Cerebellar cortex (tissue), 1 donor: ENCODE results near the gene KCP.
A peak's percentile ranks its signal among the peaks of the same experiment; 100 is the strongest.

Experiments
- DNase-seq: peaks from one replicate; pipeline ENCODE4 v3.0.0-alpha.2; 2015; ENCODE audit warnings: low spot score

The KCP gene

DNA sequence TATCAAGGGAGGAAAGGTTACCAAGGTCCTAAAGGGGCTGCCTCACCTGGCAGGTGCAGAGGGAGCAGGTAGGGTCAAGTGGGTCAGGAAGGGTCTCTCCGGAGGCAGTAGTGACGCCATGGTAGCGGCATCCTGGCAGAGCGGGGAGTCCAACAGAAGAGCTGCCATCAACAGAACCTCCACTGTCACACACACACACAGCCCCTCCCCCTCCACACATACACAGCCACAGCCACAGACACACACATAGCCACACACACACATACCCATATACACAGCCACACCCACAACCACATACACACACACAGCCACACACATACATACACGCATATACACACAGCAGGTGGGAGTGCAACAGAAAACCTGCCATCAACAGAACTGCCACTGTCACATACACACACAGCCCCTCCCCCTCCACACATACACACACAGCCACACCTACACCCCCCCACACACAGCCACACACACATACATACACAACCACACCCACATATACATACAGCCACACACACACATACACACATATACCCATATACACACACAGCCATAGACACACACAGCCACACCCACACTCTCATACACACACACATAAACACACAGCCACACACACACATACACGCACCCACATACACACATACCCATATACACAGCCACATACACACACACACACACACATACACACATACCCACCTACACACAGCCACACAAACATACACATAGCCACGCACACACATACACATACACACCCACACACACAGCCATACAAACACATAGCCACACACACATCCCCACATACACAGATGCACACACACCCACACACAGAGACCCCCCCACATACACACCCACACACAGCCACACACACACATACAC is 23.1 kb downstream of the KCP start:
- DNase-seq = no peak

DNA sequence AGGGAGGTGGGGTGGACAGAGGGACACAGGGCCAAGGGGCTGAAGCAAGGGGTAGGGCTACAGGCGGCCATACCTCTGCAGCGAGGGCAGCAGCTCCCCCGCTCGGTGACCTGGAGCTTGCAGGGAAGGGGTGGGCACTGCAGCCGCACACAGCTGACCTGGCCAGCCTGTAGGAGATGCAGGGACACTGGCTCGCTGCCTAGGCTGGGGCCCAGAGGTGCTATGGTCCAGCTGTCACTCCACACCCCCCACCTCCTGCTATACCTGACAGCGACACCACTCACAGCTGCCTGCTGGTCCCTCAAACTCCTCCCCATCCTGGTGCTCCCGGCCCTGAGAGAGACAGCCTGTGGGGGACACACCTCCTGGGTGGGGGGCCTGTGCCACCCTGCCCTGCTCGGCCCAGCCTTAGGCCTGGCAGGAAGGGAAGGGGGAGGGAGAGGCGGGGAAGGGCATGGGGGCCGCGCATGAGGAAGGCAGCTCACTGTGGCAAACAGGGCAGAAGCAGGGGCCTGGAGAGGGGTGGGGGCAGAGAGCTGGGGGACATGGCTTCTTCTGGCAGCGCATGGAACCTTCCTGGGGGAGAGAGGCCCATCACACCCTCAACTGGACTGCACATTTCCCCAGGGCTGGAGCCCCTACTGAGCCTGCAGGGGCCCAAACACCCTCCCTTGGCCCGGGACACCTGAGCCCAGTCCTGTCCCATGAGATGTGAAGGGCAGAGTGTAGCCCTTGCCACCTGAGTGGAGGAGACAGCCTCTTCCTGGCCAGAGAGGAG is 23.9 kb downstream of the KCP start:
- DNase-seq = no peak

DNA sequence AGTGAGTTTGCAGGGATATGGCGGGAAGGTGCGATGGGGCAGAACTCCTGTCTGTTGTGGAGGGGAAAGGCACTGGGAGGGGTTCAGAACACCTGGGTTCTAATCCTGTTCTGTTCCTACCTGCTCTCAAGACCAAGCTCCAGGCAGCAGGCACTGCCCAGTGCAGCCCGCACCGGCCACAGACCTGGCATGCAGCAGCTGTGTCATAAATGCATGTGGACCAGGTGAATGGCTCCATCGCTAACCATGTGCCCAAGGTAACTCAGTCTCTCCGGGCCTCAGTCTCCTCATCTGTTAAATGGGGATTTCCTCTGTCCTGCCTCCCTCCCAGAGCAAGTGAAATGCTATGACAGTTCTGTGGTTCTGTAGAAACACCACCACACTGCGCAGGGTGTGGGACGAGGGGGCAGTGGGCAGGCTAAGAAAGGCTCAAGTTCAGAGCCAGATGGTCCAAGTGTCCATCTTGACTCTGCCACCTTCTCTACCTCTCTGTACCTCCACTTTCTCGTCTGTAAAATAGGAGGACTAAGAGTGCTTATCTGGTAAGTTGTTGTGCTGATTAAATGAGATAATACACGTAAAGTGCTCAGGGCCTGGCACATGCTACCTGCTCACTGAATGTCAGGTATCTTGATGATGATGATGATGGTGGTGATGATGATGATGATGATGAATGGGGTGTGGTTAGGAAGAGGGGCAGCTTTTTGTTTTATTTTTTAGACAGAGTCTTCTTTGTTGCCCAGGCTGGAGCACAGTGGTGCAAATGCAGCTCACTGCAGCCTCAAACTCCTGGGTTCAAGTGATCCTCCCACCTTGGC is 24.9 kb downstream of the KCP start:
- no peak for DNase-seq

DNA sequence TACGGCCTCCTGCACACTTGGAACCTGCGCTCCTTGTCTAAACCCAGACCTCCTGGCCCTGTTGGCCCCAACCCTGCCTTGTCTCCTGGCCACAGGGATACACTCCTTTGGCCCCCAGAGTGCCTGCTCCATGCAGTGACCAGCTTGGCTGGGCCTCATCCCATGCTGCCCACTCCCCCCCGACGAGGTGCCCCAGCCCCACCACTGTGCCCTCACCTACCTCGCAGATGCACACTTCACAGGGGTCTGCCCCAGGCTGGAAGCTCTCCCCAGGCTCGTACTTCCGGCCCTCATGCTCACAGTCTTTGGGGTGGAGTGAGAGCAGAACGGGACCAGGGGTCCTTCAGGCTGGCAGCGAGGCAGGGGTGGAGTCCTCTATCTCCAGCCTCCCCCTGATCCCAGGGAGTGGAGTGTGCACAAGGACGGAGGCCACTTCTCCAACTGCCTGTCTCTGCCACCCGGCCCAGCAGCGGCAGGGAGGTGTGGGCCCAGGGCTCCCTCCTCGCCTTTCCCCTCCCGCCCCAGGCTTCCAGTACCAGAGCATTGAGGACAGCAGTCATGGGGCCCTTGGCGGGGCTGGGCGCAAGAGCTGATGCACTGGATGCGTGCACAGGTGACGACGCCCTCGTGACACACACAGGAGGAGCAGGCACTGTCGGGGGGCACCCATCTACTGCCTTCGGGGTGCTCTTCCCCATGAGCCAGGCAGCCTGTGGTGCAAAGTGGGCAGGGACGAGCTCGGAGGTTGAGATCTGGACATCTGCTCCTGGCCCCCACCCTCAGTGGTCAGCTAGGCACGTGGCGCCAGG is 25.7 kb downstream of the KCP start:
- DNase-seq = no peak

DNA sequence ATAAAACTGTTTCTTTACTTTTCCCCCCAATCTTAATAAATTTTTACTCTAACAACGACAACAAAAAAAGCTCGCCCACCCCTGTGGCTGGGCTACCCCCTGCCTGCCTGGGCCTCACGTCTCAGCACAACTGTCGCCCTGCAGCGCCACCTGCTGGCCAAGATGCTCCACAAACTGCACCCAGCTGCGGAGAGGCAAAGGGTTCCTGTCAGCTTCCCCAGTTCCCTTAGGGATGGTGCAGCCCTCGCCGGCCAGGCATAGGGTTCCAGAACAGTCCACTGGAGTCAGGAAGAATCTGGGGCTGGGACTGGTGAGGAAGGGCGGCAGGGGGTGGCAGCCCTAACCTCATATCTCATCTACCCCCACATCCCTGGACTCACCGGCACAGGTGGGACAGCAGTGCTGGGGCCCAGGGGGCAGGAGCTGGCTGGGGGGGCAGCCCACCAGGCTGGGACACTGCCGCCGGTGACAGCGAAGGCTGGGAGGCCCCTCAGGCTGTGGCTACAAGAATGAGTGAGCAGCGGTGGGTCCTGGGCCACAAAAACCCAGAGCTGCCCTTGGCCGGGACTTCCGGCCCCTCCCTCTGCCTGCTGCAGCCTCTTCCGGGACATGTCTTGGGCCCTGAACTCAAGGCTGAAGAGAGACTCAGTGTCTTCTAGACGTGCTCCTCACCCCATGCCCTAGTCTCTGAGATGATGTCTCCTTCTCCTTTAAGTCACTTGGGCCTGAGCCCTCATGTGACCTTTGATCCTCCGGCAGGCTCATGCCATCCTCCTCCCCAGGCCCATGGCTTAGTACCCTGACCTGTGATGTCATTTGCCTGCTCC is 26.7 kb downstream of the KCP start:
- DNase-seq = peak; percentile 84

DNA sequence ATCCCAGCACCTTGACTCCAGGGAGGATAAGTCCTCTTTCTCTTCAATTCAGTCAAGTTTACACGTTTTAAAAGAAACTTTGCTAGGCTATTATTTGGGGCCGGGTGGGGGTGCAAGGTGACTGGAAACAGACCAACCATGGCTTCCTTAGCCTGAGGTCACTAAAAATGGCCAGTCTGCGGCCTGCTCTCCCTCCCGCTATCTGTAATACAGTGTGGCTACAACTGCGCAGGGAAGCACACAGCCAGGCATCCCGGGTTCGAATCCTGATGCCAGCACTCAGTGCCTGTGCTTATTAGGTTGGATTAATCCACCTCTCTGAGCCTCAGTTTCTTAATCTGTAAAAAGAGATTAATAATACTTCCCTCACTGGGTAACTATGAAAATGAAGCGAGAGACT is 28.4 kb downstream of the KCP start:
- no peak for DNase-seq

DNA sequence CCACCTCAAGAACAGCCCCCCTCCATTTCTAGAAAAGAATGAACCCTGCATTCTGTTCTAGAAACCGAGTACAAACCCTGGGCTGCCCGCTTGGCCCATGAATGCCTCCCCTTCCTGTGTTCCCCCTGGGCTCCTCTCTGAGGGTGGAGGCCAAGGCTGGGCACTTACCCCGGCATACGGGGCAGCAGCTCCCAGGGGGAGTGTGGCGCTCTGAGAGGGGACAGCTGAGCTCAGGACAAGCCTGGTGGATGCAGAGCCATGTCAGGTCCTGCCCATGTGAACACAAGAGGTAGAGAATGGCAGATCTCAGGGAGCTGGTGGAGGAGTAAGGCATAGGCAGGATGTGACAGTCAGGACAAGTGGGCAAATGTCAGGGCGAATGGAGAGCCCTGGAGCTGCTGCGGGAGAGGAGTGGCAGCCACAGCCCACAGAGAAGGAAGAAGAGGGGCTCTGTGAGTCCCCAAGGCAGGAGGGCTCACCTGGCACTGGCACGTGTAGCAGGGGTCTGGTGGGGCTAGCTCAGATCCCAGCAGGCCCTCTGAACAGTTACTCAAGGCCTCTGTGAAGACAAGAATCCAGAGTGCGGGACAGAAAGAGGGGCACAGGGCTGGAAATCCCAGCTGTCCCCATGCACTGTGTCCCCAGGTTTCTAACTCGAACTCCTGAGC is 28.9 kb downstream of the KCP start:
- no peak for DNase-seq

DNA sequence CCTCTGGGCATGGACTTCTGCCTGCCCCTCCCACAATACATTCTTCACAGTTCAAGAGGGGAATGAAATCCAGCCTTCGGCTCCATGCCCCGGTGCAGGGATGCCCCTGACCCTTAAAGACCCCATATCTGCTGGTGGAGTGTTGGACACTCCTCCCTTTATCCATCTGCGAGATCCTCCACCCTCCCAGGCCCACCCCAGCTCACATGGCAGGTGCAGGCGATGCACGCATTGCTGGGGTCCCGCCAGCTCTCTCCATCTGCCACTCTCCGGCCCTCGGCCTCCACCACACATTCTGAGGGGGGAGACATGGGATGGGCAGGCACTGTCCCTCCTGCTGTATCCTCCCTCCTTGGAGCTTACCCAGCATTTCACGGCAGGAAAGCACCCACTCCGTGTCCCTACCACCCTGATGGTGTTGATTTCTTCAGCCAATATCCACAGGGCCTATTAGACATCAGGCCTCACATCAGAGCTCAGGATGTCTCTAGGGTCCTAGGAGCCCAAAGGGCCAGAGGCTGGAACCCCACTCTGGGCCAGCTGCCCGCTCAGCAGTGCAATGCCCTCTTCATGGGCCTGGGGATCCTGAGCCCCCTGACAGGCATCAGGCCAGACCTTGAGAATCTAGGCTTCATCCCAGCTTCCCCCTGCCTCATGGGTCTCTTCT is 29.6 kb downstream of the KCP start:
- peak; percentile 90 for DNase-seq

DNA sequence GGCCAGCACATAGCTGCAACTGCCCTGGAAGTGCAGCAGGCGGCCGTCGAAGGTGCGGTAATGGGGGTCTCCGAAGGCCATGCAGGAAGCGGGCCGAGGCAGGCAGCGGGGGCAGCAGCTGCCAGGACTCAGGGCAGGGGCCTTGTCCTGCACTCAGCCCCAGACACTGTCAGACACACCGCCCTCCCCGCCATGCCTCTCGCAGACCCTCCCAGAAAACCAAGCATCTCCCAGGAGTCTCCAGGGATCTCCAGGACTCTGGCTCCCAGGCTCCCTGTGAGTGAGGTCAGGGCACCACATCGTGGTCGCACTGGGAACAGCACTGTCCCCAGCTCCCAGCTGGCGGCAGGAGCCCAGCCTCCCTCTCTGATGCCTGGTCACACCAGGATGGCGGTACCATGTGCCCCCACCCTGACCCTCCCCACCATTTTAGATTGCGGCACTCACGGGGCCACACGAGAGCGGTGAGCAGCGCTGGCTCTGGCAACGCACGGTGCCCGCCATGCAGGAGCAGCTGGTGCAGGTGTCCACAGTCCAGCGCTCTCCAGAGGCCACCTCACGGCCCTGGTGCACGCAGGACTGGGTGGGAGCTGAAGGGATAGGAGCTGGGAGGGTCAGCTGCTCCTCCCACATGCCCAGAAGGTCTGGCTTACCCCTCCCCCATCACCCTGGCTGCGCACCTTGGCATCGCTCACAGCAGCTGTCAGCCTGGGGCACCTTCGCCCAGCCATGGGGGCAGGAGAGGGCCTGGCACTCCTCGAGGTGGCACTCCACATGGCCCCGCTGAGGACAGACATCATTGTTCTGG is 30.4 kb downstream of the KCP start:
- DNase-seq = peak; percentile 83

DNA sequence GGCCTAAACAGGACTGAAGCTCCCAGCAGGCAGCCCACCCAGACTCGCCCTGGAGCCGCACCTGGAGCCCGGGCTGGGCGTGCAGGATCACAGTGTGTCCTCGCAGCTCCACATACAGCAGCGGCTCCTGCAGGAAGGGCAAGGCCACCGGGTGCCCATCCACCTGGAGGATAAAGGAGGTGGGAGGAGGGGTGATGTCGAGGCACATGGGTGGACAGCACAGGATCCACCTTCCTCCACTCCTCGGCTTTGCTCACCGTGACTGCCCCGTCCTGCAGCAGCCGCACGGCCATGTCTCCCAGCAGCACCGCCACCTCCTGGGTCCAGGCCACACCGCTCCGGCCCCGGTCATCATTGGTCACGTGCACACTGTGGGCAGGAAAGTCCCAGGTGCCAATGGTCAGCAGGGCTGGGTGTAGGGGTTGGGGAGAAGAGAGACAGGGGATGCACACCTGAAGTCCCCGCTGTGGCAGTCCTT is 31.0 kb downstream of the KCP start:
- peak; percentile 59 for DNase-seq

DNA sequence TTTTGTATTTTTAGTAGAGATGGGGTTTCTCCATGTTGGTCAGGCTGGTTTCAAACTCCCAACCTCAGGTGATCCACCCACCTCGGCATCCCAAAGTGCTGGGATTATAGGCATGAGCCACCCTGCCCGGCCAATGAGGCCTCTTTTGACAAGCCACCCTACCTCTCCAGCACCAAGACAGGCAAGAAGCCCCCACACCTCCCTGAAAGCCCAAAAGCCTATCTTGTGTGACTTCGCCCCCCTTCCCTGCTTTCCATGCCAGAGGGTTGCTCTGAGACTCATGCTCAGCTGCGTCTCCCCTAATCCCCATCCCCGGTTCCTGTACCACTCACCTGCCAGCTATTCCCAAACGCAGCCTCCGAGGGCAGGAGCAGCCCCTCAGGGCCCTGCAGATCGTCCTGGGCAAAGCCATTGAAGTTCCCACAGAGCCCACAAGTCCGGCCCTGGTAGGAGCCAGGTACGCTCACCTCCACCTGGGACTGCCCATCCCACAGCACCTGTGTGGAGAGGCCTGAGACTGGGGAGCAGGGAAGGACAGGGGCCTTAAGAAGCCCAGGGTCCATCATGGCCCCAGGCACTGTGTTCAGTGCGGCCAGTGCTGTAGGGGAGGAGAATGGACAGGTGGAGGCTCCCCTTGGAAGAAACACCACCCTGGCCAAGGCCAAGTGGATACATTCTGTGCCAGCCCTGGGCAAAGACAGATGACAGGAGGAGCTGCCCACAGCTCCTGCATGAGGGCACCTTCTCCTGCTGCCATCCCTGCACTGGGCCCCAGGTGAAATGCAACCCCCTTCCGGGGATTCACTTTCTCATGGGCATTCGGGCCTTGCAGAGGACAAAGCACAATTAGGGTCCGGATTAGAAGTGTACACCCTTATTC is 32.0 kb downstream of the KCP start:
- peak; percentile 92 for DNase-seq

DNA sequence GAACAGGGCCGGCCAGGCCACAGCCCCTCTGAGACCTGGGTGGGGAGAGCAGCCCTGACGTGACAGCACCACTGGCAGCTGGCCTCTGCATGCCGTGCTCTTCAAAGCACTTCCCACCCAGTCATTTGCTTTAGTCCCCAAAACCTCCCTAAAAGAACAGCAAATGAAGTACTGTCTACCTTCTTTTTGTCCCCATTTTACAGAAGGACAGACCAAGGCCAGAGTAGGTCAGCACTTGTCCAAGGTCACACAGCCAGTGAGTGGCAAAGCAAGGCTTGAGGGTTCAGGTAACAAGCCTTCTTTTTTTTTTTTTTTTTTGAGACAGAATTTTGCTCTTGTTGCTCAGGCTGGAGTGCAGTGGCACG is 32.8 kb downstream of the KCP start:
- no peak for DNase-seq

DNA sequence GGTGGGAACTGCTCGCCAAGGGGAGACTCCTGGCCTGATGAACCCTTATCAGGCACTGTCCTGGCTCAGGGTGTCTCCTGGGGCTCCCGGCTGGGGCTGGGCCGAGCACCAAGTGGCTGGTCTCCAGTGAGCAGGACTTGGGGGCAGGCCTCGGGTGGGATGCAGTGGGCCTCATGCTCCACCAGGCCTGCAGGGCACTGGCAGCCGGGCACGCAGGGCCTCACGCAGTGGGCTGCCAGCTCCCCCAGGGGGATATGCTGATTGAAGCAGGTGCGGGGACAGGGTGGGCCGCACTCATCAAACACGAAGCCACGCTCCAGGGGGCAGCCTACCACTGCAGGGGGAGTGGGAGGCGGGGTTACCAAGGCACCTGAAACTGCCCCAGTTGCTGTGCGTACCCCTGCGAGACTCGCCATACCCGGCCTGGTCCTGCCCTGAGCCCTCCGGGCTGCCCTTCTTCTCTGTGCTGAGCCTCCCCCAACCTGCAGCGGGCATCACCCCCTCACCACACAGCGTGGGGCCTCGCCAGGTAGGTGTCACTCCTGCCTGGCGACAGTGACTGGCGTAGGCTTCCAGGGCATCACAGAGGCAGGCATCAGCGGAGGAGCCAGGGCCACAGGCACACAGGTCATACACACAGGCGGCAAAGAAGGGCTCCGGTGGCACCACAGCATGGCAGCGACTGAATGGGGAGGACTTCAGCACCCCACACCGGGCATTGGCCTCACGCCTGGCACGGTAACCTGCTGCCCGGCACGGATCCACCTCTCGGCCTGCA is 33.3 kb downstream of the KCP start:
- peak; percentile 48 for DNase-seq

DNA sequence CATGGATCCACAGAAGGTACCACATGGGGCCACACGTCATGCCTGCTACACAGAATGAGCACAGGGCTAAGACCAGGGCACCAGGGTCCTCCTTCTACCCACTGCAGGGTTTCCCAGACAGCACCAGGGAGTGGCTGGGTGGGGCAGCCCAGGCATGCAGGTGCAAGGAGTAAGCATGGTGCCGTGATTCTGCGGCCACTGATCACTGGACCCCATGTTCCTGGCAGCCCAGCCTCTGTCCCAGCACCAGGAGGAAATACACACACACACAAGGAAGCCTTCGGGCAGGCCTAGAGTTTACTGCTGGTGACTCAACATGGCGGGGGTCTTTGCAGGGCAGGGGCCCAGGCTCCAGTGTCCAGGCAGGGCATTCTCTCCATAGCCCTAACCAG is 33.9 kb downstream of the KCP start:
- DNase-seq = no peak

DNA sequence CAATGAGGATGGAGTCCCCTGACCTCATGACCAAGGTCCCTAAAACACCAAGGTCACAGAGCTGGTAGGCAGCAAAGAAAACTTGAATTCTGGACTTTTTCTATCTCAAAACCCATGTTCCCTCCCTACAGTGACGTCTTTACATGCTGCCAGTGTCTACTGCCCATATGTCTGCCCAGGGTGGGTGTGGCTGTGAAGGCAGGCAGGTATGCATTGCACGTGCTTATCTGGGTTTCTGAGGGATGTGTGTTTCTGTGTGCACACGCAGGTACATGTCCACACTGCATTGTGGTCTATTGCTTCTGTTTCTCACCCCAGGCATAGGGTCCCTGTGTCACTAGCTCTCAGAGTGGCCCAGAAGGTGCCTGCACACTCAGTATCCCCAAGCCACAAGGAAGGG is 34.4 kb downstream of the KCP start:
- DNase-seq = no peak

DNA sequence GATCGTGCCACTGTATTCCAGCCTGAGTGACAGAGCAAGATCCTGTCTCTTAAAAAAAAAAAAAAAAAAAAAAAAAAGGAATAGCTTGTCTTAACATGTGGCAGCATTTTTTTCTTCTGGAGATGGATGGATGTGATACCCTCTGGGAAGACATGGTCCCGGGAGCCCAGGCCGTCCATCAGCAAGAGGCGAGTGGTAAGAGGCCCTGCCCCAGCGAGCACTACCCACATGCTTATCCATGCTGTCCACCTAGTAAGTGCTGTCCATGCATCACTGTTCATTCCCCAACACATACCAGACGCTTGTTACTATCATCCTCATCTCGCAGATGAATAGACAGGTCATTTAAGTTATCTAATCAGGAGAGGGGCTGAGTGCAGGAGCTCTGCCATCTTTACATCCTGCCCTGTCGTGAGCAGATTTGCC is 35.0 kb downstream of the KCP start:
- DNase-seq = no peak
